Activated naive CD4-positive, alpha-beta T cell (primary cell): ENCODE data around the gene HMCN2.
A peak's percentile ranks its signal among the peaks of the same experiment; 100 is the strongest.

Experiments
- DNase-seq, 4 experiments: peaks; one replicate each; lab custom pipeline; 2025; lab: John Stamatoyannopoulos, UW

Gene HMCN2

DNA sequence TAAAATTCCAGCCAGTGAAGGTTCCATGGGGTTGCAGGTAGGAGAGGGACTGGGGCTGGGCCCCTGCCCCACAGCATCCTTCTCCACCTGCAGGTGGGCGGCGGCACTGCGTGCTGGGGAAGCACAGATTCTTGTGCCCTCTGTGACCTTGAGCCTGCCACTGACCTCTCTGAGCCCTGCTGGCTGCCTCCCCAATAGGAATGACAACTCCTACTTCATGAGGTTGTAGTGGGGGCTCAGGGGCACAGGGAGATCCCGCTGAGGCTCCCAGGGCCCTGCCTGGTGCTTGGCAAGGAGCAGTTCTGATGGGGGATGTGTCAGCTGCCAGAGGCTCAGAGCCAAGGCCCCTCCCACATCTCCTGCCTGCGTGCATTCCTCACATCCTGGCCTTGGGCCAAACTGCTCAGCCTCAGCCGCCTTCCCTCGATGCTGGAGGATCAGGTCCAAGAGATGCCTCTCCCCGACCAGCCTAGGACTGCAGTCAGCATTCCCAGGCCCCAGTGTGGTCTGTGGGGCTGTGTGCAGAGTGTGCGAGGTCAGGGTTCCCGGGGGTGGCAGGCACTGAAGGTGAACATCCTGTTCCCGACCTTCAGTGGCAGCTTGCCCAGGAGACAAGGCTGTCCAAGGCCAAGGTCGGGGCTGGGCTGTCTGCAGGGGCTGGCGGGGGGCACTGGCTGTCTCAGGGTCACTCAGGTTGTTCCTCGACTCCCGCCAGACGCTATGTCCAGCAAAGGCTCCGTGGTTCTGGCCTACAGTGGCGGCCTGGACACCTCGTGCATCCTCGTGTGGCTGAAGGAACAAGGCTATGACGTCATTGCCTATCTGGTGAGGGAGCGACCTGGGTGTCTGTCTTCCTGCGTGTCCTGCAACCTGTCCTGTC is 186.2 kb downstream of the HMCN2 start:
- DNase-seq: no peak

DNA sequence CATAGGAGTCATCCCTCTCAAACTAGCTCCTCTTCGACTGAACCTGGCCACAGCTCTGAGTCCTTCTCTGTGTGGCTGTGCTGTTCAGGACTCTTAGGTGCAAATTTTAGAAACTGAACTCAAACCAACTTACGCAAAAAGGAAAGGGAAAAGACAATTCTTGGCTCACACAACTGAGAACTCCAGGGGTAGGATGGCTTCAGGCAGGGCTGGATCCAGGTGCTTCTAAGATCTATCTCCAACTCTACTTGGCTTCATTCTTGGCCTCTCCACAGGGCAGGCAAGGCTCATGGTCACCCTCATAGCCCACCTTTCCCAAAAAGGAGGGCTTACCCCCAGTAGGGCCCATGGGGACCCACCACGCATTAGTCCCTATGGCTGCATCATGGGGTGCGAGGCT is 187.3 kb downstream of the HMCN2 start:
- no peak for DNase-seq

DNA sequence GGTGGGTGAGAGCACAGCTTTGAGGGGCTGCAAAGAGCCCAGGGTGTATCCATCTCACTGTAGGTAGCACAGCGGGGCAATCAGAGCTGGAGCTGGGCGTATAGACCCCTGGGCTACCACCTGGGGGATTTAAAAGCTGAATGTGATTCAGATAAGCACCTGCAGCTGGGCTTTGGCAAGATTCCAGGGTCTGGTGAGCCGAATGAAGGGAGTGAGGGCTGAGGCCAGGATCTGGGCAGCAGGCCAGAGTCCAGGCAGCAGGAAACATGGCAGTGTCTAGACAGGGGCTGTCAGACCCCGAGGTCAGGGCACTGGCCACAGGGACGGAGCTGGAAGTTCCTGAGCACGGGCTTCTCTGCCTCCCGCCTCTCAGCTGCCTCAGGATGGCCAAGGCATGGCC is 187.9 kb downstream of the HMCN2 start:
- DNase-seq: no peak

DNA sequence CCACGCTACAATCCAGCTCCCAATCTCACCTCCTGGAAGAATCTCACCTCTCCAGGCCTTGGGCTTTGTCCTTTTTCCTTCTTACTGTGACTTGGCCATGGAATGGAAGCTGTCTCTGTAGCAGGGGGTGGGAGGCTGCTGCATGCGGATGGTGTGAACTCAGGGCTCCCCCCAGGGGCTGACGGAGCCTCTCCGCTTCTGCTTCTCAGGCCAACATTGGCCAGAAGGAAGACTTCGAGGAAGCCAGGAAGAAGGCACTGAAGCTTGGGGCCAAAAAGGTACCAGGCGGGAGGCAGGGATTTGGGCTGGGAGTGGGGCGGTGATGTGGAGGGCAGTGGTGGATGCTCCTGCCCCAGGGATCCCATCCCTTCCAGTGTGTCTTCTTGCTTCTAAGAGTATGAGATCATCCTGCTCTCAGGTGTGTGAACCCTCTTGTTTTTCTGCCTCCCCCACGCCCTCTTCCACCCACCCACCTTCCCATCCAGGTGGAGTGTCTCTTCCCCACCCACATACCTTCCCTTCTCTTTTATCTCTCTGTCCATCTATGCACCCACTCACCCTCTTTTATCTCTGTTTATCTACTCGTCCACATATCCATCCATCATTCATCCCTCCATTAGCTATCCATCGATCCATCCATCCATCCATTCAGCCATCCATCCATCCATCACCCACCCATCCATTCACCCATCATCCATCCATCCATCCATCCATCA is 188.7 kb downstream of the HMCN2 start:
- no peak for DNase-seq

DNA sequence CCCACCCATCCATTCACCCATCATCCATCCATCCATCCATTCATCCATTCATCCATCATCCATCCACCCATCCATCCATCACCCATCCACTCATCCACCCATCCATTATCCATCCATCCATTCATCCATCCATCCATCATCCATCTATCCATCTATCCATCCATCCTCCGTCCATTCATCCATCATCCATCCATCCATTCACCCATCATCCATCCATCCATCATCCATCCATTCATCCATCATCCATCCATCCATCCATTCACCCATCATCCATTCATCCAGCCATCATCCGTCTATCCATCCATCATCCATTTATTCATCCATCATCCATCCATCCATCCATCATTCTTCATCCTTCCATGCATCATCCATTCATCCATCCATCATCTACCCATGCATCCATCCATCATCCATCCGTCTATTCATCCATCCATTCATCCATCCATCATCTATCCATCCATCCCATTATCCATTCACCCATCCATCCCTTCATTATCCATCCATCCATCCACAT is 189.3 kb downstream of the HMCN2 start:
- no peak for DNase-seq

DNA sequence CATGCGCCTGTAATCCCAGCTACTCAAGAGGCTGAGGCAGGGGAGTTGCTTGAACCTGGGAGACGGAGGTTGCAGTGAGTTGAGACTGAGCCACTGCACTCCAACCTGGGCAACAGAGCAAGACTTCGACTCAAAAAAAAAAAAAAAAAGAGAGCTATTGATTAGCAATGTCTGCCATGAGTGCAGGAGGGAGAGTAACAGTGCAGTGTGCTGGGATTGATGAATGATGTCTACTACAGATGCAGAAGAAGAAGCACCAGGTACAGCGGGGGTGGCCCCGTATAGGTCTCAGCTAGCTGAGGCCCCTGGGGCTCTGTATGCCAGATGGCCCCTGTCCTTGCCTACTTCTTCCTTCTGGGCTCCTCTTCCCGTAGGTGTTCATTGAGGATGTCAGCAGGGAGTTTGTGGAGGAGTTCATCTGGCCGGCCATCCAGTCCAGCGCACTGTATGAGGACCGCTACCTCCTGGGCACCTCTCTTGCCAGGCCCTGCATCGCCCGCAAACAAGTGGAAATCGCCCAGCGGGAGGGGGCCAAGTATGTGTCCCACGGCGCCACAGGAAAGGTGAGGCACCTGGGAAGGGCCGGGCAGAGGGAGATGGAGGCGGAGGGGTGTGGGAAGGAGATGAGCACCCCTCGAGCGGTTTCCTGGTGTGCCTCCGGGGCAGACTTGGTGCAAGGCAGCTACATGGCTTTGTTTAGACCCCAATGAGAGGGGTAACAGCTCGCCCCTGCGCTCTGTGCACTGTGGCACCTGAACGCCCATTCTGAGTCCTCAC is 192.7 kb downstream of the HMCN2 start:
- no peak for DNase-seq

DNA sequence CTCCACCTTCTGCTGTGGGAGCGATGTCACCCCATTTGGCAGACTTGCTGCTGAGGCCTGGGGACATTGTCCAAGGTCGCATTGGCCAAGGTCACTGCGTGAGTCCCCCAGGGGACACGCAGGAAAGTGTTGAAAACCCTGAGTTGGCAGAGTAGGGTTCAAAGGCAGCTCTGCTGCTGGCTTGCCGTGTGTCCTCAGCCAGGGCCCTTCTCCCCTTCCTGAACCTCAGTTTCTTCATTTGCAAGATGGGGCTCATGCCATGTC is 193.2 kb downstream of the HMCN2 start:
- no peak for DNase-seq

DNA sequence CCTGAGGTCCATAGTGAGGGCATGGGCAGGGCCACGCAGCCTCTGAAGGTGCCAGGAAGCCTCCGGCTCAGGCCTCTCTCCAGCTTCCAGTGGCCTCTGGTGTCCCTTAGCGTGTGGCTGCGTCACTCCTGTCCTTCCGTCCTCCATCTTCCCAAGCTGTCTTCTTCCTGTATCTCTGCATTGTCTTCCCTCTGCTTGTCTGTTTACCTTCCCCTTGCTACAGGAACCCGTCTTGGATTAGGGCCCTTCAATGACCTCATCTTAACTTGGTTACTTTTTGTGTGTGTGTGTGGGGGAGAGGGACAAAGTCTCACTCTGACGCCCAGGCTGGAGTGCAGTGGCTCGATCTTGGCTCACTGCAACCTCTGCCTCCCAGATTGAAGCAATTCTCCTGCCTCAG is 193.6 kb downstream of the HMCN2 start:
- DNase-seq: no peak

DNA sequence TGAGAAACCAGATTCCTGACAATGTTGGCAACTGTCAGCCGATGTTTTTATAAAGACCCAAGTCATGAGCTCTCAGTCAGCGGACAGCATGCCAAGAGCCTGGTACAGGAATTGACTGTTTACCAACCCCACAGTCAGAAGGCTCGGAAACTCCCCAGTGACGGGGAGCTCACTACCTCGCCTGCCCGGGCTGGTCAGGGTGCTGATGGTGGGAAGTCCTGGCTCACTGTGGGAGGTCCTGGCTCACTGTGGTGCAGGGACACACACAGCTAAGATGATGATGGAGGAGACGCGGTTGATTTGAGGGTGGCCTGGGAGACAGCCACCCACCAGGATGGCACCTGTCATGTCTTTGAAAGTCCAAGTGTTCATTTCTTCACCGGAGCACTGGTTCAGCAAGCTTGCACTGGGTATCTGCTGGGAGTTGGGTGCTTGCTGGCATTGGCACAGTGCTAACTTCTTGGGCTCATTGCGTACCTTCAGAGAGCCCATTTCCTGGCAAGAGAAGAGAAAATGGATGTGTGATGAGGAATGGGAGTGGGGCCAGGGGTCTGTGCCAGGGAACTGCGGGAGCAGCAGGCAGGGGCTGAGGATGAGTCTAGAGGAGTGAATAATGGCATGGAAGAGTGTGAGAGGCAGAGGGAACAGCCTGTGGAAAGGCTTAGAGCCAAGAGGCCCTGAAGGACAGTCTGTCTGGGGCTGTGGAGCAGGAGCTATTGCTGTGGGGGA is 194.5 kb downstream of the HMCN2 start:
- no peak for DNase-seq

DNA sequence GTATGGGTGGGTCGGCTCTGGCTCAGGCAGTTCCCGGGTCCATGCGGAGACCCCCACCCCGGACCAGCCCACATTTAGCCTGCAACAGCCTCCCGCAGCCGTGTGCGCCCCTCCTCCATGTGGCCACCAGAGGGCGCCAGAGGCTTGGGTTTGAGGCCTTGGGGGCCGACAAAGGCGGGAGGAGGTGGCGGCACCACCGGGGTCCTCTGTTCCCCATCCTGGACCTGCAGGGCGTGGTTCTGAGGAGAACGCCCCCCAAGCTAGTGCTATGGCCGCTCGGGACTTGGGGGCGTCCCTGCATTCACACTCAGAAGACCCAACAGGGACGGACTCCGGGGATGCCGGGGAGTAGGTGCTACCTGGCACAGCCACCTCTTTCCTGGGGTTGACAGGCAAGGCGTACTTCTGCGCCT is 195.7 kb downstream of the HMCN2 start:
- DNase-seq: peak; percentile 53 to 69 (median 62)

DNA sequence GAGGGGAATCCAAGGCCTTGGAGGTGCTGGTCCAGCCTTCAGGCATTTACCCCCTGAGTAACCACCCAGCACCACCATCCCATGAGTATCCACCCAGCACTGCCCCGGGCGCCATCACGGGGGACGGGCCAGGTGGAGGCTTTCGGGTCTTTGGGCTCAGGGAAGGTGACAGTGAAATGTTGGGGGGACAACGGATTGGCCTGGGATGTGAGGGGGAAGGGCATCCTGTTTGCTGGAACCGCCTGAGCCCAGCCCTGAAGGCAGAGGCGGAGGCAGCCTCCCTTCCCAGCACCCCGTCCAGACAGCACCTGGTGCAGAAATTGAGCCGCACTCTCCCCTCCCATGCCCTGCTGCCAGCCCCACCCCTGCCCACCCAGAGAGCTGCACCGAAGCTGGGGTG is 196.2 kb downstream of the HMCN2 start:
- DNase-seq: no peak

DNA sequence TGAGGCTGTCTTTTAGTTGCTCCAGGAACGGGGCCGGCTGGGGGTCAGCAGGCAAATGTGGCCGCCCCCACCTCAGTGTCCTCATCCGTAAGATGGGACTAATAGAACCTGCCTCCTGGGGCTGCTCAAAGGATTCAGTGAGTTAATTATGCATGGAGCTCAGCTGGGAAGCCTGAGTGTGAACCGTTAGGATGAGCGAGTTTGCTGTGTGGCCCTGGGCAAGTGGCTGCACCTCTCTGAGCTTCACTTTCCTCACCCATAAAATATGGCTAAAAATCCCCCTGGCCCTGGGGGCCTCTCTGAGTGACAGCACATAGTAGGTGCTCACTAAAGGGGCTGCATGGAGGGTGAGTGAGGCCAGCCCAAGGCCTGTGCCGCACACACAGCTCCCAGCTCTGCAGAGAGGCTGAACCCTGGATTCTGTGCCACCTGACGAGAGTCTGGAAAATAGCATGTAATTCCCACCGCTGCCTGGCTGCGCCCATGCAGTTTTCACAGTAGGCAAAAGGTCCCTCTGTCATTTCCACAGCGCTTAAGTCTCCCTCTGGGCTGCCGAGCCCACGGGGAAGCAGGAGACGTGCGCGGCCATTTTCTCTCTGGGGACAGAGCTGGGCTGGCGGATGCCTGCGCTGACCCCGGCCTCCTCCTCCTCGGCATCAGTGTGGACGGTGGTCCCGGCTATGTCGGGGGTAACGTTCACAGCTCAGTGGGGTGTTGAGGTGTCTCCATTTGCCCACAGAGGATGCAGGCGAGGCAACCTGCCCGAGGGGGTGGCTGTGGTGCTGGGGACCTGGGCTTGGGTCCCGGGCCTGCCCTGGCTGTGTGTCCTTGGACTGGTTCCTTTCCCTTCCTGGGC is 197.4 kb downstream of the HMCN2 start:
- no peak for DNase-seq

DNA sequence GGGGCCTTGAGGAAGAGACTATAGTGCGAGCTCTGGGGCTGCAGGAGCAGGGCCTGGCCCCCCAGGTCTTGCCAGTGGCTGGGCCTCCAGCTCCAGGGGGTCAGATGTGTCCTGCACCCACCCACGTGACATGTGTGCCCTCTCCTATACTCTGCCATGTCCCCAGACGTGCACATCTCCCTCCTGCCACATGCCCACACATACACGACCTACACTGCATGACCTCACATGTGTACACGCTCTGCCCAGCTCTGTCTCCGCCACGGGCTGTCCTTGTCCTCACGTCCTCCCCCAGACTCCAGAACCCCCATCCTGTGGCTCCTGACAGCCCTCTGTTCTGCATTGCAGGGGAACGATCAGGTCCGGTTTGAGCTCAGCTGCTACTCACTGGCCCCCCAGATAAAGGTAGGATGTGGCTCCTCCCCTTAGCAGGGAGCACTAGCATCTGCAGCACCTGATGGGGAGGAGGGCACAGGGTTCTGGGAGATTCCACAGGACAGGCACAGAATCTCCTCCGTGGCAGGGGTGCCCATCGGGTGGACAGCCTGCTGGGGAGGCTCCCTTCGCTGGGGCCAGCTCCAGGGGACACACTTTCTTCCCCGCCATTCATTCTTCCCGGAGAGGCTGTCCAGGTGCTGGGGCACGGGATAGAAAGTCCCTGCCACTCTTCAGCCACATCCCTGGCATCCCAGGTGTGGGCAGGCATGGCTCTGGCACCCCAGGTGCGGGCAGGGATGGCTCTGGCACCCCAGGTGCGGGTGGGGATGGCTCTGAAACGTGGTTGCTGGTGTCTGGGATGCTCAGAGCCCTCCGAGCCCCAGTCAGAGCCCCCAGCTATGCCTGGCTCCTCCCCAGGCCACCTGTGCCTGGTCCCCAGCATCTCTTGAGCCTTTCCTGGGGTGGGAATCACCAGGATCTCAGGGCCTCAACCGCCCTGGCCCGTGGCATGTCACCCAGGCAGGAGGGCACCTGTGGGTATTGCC is 198.5 kb downstream of the HMCN2 start:
- DNase-seq: no peak

DNA sequence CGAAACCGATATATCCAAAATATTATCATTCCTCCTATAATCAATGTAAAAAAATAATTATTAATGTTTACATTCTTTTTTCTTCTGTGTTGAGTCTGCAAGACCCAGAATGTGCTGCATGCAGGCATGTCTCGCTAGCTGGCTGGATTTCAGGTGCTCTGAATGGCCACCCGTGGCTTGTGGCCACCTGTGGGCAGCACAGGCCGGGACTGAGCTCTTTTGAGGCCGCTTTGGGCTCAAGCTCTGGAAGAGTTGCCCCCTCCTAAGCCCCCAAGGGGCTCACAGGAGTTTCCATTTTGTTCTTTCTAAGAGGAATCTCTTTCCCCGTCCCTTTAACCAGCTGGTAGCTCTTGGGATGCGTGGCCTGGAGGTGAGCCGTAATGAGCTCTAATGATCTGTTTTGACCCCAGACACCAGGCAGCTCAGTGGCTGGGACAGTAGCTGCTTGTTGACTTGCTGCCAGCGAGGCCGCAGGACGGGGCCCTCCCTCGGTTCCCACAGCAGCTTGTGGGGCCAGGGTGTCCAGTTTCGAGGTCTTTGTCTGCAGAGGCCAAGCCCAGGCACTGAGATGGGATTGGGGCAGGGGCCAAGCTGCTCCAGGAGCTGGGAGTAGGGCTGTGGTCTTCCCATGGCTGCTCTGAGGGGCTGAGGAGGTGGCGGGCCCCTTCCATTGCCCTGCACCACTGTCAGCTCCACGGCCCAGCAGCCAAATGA is 200.0 kb downstream of the HMCN2 start:
- no peak for DNase-seq

DNA sequence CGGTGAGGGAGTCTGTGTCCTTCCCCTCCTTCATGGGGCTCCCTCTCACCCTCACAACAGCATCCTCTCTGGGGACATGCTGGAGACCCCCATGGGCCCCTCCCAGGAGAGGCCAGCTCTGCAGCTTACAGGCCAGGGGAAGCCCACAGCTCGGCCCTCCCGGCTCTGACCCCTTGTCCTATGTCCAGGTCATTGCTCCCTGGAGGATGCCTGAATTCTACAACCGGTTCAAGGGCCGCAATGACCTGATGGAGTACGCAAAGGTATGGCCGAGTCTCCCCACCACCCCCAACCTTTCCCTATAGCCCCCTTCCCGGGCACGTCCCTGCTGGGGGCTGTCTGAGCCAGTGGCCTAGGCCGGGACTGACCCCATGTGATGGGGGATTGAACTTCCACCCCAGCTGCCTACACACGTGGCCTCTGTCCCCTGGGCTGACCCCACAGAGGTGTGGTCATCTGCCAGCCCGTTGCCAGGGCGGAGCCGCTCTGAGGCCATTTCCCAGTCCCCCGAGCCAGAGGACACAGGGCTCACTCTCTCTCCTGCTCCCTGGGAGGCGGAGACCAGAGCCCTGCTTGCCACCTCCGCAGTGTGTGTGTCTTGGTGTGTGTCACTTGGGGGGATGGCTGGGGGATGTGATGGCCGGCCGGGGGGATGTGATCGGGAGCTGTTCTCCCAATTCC is 201.1 kb downstream of the HMCN2 start:
- DNase-seq: no peak

DNA sequence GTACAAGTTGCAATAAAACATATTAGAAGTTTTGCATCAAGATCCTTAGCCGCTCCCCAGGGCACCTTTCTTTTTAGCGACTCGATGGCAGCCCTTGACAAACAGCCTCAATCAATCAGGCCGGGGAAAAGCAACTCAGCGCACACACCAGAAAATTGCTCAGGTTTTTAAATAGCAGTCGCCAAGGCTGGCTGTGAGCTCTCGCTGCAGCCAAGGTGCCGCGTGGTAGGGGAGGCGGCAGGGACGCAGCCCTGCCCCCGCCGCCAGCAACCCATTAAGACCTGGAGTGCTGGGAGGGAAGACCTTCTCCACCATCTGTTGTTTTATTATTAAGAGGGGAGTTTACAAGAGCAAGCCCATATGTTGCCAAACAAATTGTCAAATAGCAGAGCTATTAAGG is 201.8 kb downstream of the HMCN2 start:
- DNase-seq: no peak

DNA sequence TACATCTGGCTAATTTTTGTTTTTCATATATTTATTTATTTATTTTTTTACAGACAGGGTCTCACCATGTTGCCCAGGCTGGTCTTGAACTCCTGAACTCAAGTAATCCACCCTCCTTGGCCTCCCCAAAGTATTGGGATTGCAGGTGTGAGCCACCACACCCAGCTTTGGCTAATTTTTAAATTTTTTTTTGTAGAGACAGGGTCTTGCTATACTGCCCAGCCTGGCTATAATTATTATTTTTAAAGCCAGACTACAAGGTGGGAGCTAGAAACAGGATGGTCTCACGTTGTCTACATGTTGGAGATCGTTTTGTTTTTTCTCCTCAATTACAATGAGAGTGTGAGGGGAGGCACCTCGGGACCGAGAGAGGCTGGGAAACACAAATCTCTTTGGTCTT is 203.0 kb downstream of the HMCN2 start:
- no peak for DNase-seq

DNA sequence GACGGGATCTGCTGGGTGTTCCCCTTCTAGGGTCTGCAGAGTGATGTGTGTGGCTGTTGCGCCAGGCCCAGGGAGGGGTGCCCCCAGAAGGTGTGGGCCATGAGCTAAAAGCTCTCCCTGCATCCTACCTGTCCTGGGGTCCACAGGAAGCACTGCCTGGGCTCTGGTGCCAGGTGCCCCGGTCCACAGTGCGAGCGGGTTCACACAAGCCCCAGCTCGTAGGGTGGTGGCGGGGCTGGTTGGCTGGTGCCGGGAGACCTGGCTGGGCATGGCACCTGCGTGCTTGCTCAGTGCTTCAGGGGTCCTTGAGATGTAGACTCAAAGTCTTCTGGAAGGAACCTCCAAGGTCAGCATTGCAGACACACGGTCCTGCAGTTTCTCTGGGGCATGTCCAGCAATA is 204.7 kb downstream of the HMCN2 start:
- no peak for DNase-seq

DNA sequence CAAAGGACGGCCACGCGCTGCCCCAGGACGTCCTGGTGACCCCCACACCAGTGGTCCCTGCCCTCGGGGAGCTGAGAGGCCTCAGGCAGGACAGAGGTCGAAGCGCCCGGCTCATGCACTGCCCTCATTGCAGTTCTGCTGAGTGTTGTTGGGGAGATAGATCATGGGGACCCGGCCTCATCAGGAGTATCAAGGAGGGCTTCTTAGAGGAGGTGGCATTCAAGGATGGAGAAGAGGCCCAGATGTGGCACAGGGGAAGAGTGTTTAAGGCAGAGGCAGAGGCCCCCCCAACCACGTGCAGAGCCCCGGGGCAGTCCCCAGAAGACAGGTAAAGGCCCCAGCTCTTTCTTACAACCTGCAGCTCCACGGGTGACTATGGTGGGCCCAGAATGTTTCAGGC is 205.4 kb downstream of the HMCN2 start:
- no peak for DNase-seq
